Skeletal muscle satellite cell (primary cell): ENCODE data around the gene MRTFA.
"Not testable (repeated sequence)": the region's sequence is repeated elsewhere in the genome, so short reads cannot be mapped to it uniquely, and the experiment has no call there.

Source experiments
- H3K27me3 ChIP-seq: 2 replicates; pipeline ENCODE4 v1.7.0; 2013; ENCODE audit warnings: low read length; ENCODE audit not compliant: control insufficient read depth, insufficient read depth
- H3K36me3 ChIP-seq: 2 replicates; pipeline ENCODE4 v1.7.0; 2013; ENCODE audit warnings: mild to moderate bottlenecking, control low read depth, low read length; ENCODE audit not compliant: insufficient read depth
- H3K4me1 ChIP-seq: 2 replicates; pipeline ENCODE4 v1.7.0; 2013; ENCODE audit warnings: low read length; ENCODE audit not compliant: control insufficient read depth, insufficient read depth
- H3K4me2 ChIP-seq: 2 replicates; pipeline ENCODE4 v1.7.0; 2013; ENCODE audit warnings: mild to moderate bottlenecking, low read length
- H3K4me3 ChIP-seq: 2 replicates; pipeline ENCODE4 v1.7.0; 2013; ENCODE audit warnings: low read length
- H3K9ac ChIP-seq: 2 replicates; pipeline ENCODE4 v1.7.0; 2013; ENCODE audit warnings: mild to moderate bottlenecking, low read depth, low read length, moderate library complexity
- H3K9me3 ChIP-seq: replicated peaks from 2 replicates; pipeline ENCODE4 v1.7.0; 2013; ENCODE audit warnings: mild to moderate bottlenecking, control low read depth, low read length

The MRTFA gene

DNA sequence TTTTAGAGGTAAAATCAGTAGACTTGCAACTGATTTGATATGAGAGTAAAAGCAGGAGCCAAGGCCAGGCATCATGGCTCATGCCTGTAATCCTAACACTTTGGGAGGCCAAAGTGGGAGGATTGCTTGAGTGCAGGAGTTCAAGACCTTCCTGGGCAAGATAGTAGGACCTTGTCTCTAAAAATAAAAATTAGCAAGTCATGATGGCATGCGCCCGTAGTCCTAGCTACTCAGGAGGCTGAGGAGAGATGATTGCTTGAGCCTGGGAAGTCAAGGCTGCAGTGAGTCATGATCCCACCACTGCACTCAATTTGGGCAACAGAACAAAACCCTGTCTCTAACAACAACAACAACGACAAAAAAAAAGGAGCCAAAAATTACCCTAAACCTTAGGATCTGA is 252.6 kb downstream of the MRTFA start:
- no peak overlapping the region for H3K9ac ChIP-seq
- no peaks in the 10 kb centered on the region for H3K36me3 ChIP-seq
- no peak overlapping the region for H3K4me3 ChIP-seq
- no peaks in the 10 kb centered on the region for H3K27me3 ChIP-seq
- H3K4me2 ChIP-seq, result no peak overlapping the region
- H3K4me1 ChIP-seq, result no peaks in the 10 kb centered on the region
- no peaks in the 10 kb centered on the region for H3K9me3 ChIP-seq

DNA sequence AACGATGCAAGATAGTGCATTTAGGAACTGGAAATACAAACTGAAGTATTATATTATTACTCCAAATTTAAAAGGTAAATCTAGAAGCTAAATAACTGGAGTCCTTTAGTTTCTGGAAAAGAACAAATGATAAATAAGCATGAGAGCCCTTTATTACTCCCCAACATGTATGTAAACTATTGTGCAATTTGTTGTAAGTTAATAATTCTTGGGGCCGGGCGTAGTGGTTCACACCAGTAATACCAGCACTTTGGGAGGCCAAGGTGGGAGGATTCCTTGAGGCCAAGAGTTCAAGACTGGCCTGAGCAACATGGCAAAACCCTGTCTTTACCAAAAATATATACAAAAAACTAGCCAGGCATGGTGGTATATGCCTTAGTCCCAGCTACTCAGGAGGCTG is 255.1 kb downstream of the MRTFA start:
- Histone ChIP-seq H3K27me3 (no peaks in the 10 kb centered on the region), H3K4me2 (no peak overlapping the region), H3K4me3 (no peak overlapping the region), H3K36me3 (no peaks in the 10 kb centered on the region), H3K9me3 (no peaks in the 10 kb centered on the region), H3K4me1 (peaks cover 3% of the 10 kb centered on the region), H3K9ac (no peak overlapping the region)

DNA sequence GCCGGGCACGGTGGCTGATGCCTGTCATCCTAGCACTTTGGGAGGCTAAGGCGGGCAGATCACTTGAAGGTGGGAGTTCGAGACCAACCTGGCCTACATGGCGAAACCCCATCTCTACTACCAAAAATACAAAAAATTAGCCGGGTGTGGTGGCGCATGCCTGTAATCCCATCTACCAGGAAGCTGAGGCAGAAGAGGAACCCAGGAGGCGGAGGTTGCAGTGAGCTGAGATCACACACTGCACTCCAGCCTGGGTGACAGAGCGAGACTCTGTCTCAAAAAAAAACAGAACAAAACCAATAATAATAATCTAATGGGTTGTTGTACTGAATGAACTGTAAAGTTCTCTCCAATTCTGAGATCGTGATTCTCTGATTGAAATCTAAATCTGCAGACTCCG is 258.1 kb downstream of the MRTFA start:
- not testable (repeated sequence) for H3K4me3 ChIP-seq, H3K4me2 ChIP-seq, H3K9ac ChIP-seq, H3K27me3 ChIP-seq, H3K4me1 ChIP-seq, H3K36me3 ChIP-seq, H3K9me3 ChIP-seq

DNA sequence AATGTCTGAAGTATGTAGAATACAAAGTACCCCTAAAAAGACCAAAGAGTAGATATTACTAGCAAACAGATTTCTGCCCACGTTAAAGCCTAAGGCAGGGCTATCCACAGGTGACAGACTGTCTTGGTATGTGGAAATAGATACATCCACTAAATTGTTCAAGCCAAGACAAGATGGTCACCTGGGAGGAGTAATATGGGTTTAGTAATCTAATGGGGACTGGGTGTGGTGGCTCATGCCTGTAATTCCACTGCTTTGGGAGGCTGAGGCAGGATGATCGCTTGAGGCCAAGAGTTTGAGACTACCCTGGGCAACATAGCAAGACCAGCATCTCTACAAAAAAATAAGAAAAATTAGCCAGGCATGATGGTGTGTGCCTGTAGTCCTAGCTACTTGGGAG is 258.6 kb downstream of the MRTFA start:
- no peaks in the 10 kb centered on the region for H3K9me3 ChIP-seq
- H3K4me3 ChIP-seq, result no peak overlapping the region
- H3K4me2 ChIP-seq, result no peak overlapping the region
- H3K4me1 ChIP-seq, result peaks cover 3% of the 10 kb centered on the region
- no peak overlapping the region for H3K9ac ChIP-seq
- peaks cover 5% of the 10 kb centered on the region for H3K36me3 ChIP-seq
- no peaks in the 10 kb centered on the region for H3K27me3 ChIP-seq

DNA sequence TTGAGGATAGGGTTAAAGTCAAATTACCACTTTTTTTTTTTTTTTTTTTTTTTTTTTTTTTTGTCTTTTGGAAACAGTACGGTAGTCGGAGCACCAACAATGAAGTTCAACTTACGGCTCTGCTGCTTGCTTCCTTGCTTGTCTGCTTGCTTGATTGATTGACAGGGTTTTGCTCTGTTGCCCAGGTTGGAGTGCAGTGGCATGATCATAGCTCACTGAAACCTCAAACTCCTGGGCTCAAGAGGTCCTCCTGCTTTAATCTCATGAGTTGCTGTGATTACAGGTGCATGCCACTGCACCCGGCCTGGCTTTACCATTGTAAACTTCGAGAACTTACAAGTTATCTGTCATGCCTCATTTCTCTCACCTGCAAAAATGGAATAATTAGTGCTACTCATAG is 260.4 kb downstream of the MRTFA start:
- no peaks in the 10 kb centered on the region for H3K27me3 ChIP-seq
- H3K4me1 ChIP-seq, result peaks cover 3% of the 10 kb centered on the region
- H3K36me3 ChIP-seq, result peaks cover 6% of the 10 kb centered on the region
- H3K4me2 ChIP-seq, result no peak overlapping the region
- H3K4me3 ChIP-seq, result no peak overlapping the region
- no peak overlapping the region for H3K9ac ChIP-seq
- no peaks in the 10 kb centered on the region for H3K9me3 ChIP-seq

DNA sequence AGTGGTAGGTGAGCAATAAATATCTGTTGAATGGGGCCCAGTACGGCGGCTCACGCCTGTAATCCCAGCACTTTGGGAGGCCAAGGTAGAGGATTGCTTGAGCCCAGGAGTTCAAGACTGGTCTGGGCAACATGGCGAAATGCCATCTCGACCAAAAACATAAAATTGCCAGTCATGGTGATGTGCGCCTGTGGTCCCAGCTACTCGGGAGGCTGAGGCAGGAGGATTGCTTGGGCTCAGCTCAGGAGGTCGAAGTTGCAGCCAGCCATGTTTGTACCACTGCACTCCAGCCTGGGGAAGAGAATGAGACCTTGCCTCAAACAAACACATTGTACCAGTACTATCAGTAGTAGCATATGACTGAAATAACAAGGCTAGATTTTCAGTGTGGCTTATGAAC is 262.0 kb downstream of the MRTFA start:
- Histone ChIP-seq H3K4me2 (no peak overlapping the region), H3K27me3 (no peaks in the 10 kb centered on the region), H3K9me3 (no peaks in the 10 kb centered on the region), H3K36me3 (peaks cover 6% of the 10 kb centered on the region), H3K9ac (no peak overlapping the region), H3K4me3 (no peak overlapping the region), H3K4me1 (peaks cover 3% of the 10 kb centered on the region)

DNA sequence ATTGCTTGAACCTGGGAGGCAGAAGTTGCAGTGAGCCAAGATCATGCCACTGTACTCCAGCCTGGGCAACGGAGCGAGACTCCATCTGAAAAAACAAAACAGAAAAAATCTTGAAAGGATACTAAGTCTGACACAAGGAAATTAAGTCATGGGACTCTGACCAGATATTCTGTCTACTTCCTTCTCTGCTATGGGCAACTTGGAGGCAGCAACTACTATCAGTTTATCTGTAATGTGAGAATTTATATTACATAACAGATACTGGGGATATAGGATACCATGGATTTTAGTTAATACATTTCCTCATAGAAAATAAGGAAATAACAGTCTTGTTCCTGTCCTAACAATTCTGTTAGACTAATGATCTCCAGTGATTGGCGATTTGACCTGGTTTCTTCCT is 267.7 kb downstream of the MRTFA start:
- H3K4me3 ChIP-seq, result no peak overlapping the region
- no peaks in the 10 kb centered on the region for H3K4me1 ChIP-seq
- no peaks in the 10 kb centered on the region for H3K9me3 ChIP-seq
- no peak overlapping the region for H3K4me2 ChIP-seq
- H3K27me3 ChIP-seq, result no peaks in the 10 kb centered on the region
- peaks cover 52% of the 10 kb centered on the region for H3K36me3 ChIP-seq
- H3K9ac ChIP-seq, result no peak overlapping the region

DNA sequence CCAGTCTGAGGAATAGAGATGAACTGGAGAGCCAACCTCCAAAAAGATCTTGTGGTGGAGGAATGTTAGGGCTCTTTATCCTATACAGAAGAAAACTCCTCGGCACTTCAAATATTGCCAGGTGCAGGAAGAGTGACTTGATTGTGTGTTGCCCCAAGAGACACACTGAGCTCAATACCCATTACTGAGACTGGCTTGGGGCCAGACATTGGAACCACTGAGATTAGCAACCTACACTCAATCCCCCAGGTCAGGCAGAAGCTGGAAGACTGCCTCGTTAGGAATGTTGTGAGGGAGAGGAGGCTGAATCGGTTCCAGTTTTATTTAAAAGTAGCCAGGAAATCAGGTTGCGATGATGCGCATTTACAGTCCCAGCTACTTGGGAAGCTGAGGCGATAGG is 268.5 kb downstream of the MRTFA start:
- Histone ChIP-seq H3K9ac (no peak overlapping the region), H3K4me3 (no peak overlapping the region), H3K4me2 (no peak overlapping the region), H3K27me3 (no peaks in the 10 kb centered on the region), H3K36me3 (peaks cover 51% of the 10 kb centered on the region), H3K4me1 (peaks cover under 1% of the 10 kb centered on the region), H3K9me3 (no peaks in the 10 kb centered on the region)

DNA sequence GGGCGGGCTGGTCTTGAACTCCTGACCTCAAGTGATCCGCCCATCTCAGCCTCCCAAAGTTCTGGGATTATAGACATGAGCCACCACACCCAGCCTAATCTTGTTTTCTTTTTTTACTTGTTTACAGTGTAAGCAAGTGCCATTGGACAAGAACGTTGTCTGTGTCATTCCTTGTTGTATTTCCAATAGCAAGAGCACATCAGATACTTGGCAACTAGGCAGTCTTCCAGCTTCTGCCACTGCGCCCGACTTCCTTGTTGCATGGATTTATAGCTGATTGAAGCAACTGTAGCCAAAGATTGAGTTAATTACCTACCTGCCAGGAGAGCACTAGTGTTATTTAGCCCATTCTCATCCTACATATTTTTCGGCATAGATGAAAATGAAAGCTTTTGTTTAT is 269.2 kb downstream of the MRTFA start:
- Histone ChIP-seq H3K4me2 (no peak overlapping the region), H3K9me3 (no peaks in the 10 kb centered on the region), H3K4me1 (peaks cover 6% of the 10 kb centered on the region), H3K9ac (no peak overlapping the region), H3K27me3 (no peaks in the 10 kb centered on the region), H3K36me3 (peaks cover 56% of the 10 kb centered on the region), H3K4me3 (no peak overlapping the region)

DNA sequence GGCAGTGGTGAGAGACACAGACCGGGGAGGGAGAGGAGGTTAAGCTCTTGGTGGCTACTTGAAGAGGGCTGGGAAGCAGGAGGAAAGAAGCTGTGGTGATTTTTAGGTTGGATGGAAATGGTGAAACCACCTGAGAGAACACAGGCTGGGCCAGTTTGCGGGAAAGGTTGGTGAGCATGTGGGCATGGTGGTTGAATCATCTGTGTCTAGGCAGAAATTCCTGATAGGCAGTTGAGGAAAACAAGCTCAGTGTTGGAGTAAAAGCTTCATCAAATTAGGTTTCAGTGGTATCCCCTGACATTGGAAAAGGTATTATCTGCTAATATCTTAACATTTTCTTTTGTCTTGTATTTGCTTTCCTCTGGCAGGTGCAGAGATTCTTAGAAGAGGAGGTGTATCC is 270.5 kb downstream of the MRTFA start:
- Histone ChIP-seq H3K4me2 (no peak overlapping the region), H3K27me3 (no peaks in the 10 kb centered on the region), H3K4me1 (peaks cover 6% of the 10 kb centered on the region), H3K9me3 (no peaks in the 10 kb centered on the region), H3K9ac (no peak overlapping the region), H3K4me3 (no peak overlapping the region), H3K36me3 (peaks cover 69% of the 10 kb centered on the region)

DNA sequence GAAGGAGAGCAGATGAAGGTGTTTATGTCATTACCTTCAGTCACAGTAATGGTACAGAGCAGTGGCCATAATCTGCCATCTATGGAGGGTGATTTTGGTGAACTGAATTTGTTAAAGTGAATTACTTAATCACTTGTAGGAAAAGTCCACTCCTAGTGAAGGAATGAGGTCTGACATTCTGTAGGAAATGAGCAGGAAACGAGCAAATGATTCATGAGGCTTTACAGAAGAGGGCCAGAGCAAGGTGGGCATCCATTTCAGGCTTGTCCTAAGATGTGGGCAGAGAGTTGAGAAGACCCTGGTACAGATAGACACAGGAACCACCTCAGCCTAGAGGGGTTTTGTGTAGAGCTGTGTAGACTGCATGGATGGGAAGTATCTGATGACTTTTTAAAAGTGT is 272.1 kb downstream of the MRTFA start:
- Histone ChIP-seq H3K4me2 (no peak overlapping the region), H3K4me3 (no peak overlapping the region), H3K36me3 (peaks cover 79% of the 10 kb centered on the region), H3K9ac (no peak overlapping the region), H3K27me3 (no peaks in the 10 kb centered on the region), H3K9me3 (no peaks in the 10 kb centered on the region), H3K4me1 (peaks cover 6% of the 10 kb centered on the region)

DNA sequence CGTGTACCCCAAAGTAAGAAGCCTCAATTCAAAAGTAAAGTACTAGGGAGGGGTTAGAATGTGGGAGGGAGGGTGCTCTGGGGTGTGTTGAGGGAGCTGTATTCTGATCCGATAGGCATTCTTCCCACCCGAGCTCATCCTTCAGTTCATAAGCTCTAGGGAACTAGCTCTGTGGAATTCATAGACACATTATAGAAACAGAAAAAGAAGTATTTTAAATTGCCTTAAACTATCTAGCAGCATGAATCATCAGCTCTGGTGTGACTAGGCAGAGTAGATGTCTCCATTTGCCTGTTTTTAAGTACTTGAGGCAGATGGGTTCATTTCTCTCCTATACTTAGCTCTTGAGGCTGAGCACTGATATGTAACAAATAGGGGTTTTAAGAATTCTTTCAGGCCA is 273.5 kb downstream of the MRTFA start:
- Histone ChIP-seq H3K9ac (no peak overlapping the region), H3K4me3 (no peak overlapping the region), H3K4me1 (peaks cover 6% of the 10 kb centered on the region), H3K4me2 (no peak overlapping the region), H3K27me3 (no peaks in the 10 kb centered on the region), H3K36me3 (peaks cover 88% of the 10 kb centered on the region), H3K9me3 (no peaks in the 10 kb centered on the region)
